GM21825 (cell line): Measurements from ENCODE around the gene NEK11.

ENCODE experiments used
- ATAC-seq: cut with Tn5 transposase; IDR thresholded peaks from one replicate; pipeline ENCODE4 v1.9.1; 2021; ENCODE audit warnings: mild to moderate bottlenecking, moderate library complexity; ENCODE audit not compliant: unreplicated experiment

NEK11 gene

DNA sequence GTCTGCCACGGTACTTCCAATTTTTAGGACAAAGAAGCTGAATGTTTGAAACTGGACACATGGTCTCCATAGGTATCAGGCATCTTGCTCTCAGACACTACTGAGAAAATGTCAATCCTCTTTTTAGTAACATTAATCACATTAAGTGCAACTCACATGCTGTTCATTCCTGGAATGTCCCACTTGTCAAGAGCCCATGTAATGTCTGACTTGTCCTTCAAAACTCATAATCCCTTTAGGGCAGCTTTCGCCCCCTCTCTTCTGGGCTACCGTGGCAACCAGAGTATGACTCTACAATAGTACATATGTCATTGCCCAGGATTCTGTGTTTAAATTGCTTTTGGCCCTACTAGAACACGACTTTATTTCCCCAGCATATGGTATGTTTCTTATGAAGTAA lies 367.2 kb downstream of the NEK11 start:
- ATAC-seq = no peak

DNA sequence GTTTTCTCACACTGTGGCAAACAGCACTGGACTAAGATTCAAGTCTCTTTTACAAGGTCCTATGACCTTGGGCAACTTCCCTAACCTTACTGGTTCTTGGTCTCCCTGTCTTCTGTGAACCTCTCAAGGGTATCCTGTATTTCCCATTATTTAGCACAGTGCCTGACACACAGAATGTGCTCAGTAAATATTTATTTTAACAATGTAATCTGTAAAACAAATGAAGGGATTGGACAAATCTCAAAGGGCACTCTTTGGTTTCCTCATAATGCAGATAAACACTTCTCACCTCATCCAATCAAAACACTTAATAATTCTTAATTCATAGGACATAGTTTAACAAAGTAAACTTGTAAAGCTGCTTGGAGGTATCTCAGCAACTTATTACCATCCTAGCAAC lies 367.7 kb downstream of the NEK11 start:
- no peak for ATAC-seq

DNA sequence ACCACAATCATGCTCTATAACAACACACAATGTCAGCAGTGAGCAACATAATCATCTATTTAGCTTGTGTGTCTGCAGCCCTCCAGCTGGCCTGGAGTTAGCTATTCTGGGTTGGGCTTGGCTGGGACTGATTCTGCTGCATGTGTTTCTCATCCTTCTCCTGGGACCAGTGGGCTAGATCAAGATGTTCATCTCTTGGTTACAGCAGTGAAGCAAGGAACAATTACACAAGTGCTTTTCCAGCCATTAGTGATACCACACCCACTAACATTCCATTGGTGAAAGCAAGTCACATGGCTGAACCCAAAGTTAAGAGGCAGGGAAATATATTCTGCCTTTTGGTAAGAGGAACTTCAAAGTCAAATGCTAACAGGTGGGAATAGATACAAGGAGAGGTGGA lies 369.5 kb downstream of the NEK11 start:
- ATAC-seq = no peak

DNA sequence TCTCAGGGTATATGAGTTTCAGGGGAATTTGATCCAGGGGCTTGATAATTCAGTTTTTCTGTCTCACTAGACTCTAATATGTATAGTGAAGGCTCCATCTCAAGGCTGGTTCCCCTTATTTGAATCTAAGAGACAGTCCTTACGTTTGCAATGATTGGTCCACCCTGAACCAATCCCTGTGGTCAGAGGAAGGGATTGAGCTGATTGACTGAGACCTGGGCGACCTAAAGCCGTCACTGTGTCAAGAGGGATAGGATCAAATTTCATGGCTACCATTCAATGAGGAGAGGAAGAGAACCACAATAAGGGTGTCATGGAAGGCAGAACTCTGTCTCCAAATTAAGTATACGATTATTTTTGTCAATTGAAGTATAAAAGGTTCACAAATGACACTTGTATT lies 371.2 kb downstream of the NEK11 start:
- no peak for ATAC-seq
